HG03558 (cell line): ENCODE data around the gene PSMD3.

Experiments used
- ATAC-seq: cut with Tn5 transposase; IDR thresholded peaks from one replicate; pipeline ENCODE4 v1.9.1; 2021; ENCODE audit warnings: moderate number of reproducible peaks; ENCODE audit not compliant: unreplicated experiment; ENCODE audit errors: extremely low read depth

The PSMD3 gene

GRCh38 chr17:40019140-40019991 is 38.8 kb downstream of the PSMD3 start:
- no peak for ATAC-seq

GRCh38 chr17:40020146-40020545 is 39.5 kb downstream of the PSMD3 start:
- ATAC-seq: no peak

- no peak for ATAC-seq
These were observed 40.9 kb downstream of the PSMD3 start for GRCh38 chr17:40021451-40021971.

- no peak for ATAC-seq
These were observed 41.9 kb downstream of the PSMD3 start for GRCh38 chr17:40022497-40022896.

- ATAC-seq: no peak
These were observed 42.4 kb downstream of the PSMD3 start for GRCh38 chr17:40022961-40023541.

- no peak for ATAC-seq
These were observed 43.1 kb downstream of the PSMD3 start for GRCh38 chr17:40023590-40024292.

GRCh38 chr17:40024901-40025300 is 44.3 kb downstream of the PSMD3 start:
- ATAC-seq: no peak

- no peak for ATAC-seq
These were observed 45.0 kb downstream of the PSMD3 start for GRCh38 chr17:40025559-40025958.

- ATAC-seq: no peak
These were observed 45.6 kb downstream of the PSMD3 start for GRCh38 chr17:40025991-40026815.

GRCh38 chr17:40026816-40027613 is 46.4 kb downstream of the PSMD3 start:
- no peak for ATAC-seq

GRCh38 chr17:40027614-40028012 is 47.0 kb downstream of the PSMD3 start:
- ATAC-seq: no peak

GRCh38 chr17:40028595-40028994 is 48.0 kb downstream of the PSMD3 start:
- no peak for ATAC-seq

GRCh38 chr17:40031706-40032105 is 51.1 kb downstream of the PSMD3 start:
- ATAC-seq: no peak

GRCh38 chr17:40032322-40033320 is 52.0 kb downstream of the PSMD3 start:
- ATAC-seq: no peak

GRCh38 chr17:40033339-40033738 is 52.7 kb downstream of the PSMD3 start:
- ATAC-seq: no peak

GRCh38 chr17:40034426-40035161 is 54.0 kb downstream of the PSMD3 start:
- ATAC-seq: no peak

- no peak for ATAC-seq
These were observed 54.6 kb downstream of the PSMD3 start for GRCh38 chr17:40035162-40035559.
